Measurements from ENCODE around the gene GREB1. TPM values are rescaled to one million over a fixed set of nuclear protein-coding genes. Genes with fewer than 3 reads are reported as not detected.
A peak's percentile ranks its signal among the peaks of the same experiment; 100 is the strongest.

GREB1 gene
- total and polyA plus RNA-seq, 2 of the 13 experiments (the other 11 are each of a cell fraction or from before 2014, with no cell fraction given) = 31.3 to 61.2 TPM

GRCh38 chr2:11533278-11534070 lies at the start of gene GREB1 (continued):
- TF ChIP-seq HNF1A (IDR thresholded peaks at IDR 0.05; ENCODE audit: low read depth) (no peak; the same call in 1 of the 2 replicates), HNF1A (CRISPR knock-in tag; IDR thresholded peaks at IDR 0.05; ENCODE audit: borderline replicate concordance) (peak; percentile 80; the same call in 1 of the 2 replicates), FOXP4 (CRISPR knock-in tag; IDR thresholded peaks at IDR 0.05) (peak; percentile 98), ZNF597 (CRISPR knock-in tag; IDR thresholded peaks at IDR 0.05) (no peak), GABPB1 (CRISPR knock-in tag; IDR thresholded peaks at IDR 0.05) (0 out of 2 replicates have a peak, but pooled peaks have one; percentile 36), ZNF530 (CRISPR knock-in tag; IDR thresholded peaks at IDR 0.05; ENCODE audit: low read depth) (no peak), FOXO4 (CRISPR knock-in tag; conservative IDR thresholded peaks at IDR 0.05) (0 out of 2 replicates have a peak, but pooled peaks have one; percentile 81), ZNF607 (CRISPR knock-in tag; IDR thresholded peaks at IDR 0.05; ENCODE audit: borderline replicate concordance) (no peak), PRPF4 (IDR thresholded peaks at IDR 0.05; ENCODE audit: low read depth, low read length, poor library complexity, severe bottlenecking) (no peak), MLXIP (CRISPR knock-in tag; IDR thresholded peaks at IDR 0.05; ENCODE audit: borderline replicate concordance) (no peak), SRSF9 (IDR thresholded peaks at IDR 0.05; ENCODE audit: borderline replicate concordance, insufficient read depth, low read depth, low read length, poor library complexity, severe bottlenecking) (no peak), CCDC6 (CRISPR knock-in tag; IDR thresholded peaks at IDR 0.05) (no peak), ZNF569 (CRISPR knock-in tag; IDR thresholded peaks at IDR 0.05; ENCODE audit: borderline replicate concordance) (no peak), SOX13 (IDR thresholded peaks at IDR 0.05) (peak; percentile 38; the same call in 1 of the 2 replicates), SOX13 (CRISPR knock-in tag; conservative IDR thresholded peaks at IDR 0.05 in 1 of 2, IDR thresholded peaks at IDR 0.05 in 1 of 2) (peak in 1 of 2 experiments; percentile 93; a peak in 2 of 4 replicates)

Data from HepG2 (cell line).